ENCODE results near the gene AGO3. TPM values are rescaled to one million over a fixed set of nuclear protein-coding genes. Genes with fewer than 3 reads are reported as not detected.

The AGO3 gene
- total RNA-seq, 1 donor from 2014 or later, result 29.2 TPM

GRCh38 chr1:36055706-36056105, 124.8 kb downstream of the AGO3 start:
- H3K9me3 Mint-ChIP-seq, result no peaks in the 10 kb centered on the region
- no peaks in the 10 kb centered on the region for H3K36me3 Mint-ChIP-seq (ENCODE audit: low read depth)
- no peak for TF ChIP-seq CTCF (conservative IDR thresholded peaks at IDR 0.05)
- H3K27me3 Mint-ChIP-seq (ENCODE audit: low read depth), result no peaks in the 10 kb centered on the region
- no peak overlapping the region for H3K4me3 Mint-ChIP-seq
- DNase-seq (ENCODE audit: low read depth, low spot score), result no peak
- no peak overlapping the region for H3K27ac Mint-ChIP-seq (ENCODE audit: unreplicated experiment)
- no peaks in the 10 kb centered on the region for H3K4me1 Mint-ChIP-seq

- no peaks in the 10 kb centered on the region for H3K27me3 Mint-ChIP-seq (ENCODE audit: low read depth)
- no peak overlapping the region for H3K4me3 Mint-ChIP-seq
- no peak overlapping the region for H3K27ac Mint-ChIP-seq (ENCODE audit: unreplicated experiment)
- H3K4me1 Mint-ChIP-seq, result no peaks in the 10 kb centered on the region
- DNase-seq (ENCODE audit: low read depth, low spot score), result no peak
- H3K9me3 Mint-ChIP-seq, result no peaks in the 10 kb centered on the region
- no peak for TF ChIP-seq CTCF (conservative IDR thresholded peaks at IDR 0.05)
- no peaks in the 10 kb centered on the region for H3K36me3 Mint-ChIP-seq (ENCODE audit: low read depth)
These were observed 131.4 kb downstream of the AGO3 start for GRCh38 chr1:36062315-36062714.

- Mint-ChIP-seq H3K9me3 (no peaks in the 10 kb centered on the region), H3K4me3 (no peak overlapping the region), H3K36me3 (ENCODE audit: low read depth) (no peaks in the 10 kb centered on the region), H3K27me3 (ENCODE audit: low read depth) (no peaks in the 10 kb centered on the region), H3K27ac (ENCODE audit: unreplicated experiment) (no peak overlapping the region), H3K4me1 (peaks cover 10% of the 10 kb centered on the region)
- TF ChIP-seq CTCF (conservative IDR thresholded peaks at IDR 0.05), result no peak
- DNase-seq (ENCODE audit: low read depth, low spot score), result no peak
These were observed 137.0 kb downstream of the AGO3 start for GRCh38 chr1:36067871-36068270.

- TF ChIP-seq CTCF (conservative IDR thresholded peaks at IDR 0.05), result no peak
- H3K36me3 Mint-ChIP-seq (ENCODE audit: low read depth), result no peaks in the 10 kb centered on the region
- peaks cover 11% of the 10 kb centered on the region for H3K4me1 Mint-ChIP-seq
- no peak for DNase-seq (ENCODE audit: low read depth, low spot score)
- no peak overlapping the region for H3K4me3 Mint-ChIP-seq
- no peaks in the 10 kb centered on the region for H3K9me3 Mint-ChIP-seq
- H3K27ac Mint-ChIP-seq (ENCODE audit: unreplicated experiment), result no peak overlapping the region
- no peaks in the 10 kb centered on the region for H3K27me3 Mint-ChIP-seq (ENCODE audit: low read depth)
These were observed 138.0 kb downstream of the AGO3 start for GRCh38 chr1:36068866-36069265.

GRCh38 chr1:36070349-36070748, 139.4 kb downstream of the AGO3 start:
- Mint-ChIP-seq H3K27ac (ENCODE audit: unreplicated experiment) (no peak overlapping the region), H3K4me1 (peaks cover 11% of the 10 kb centered on the region), H3K36me3 (ENCODE audit: low read depth) (no peaks in the 10 kb centered on the region), H3K27me3 (ENCODE audit: low read depth) (no peaks in the 10 kb centered on the region), H3K9me3 (no peaks in the 10 kb centered on the region), H3K4me3 (no peak overlapping the region)
- TF ChIP-seq CTCF (conservative IDR thresholded peaks at IDR 0.05), result no peak
- no peak for DNase-seq (ENCODE audit: low read depth, low spot score)
